NT2/D1 (cell line): Measurements from ENCODE around the gene ATP10A.

ENCODE experiments used
- SUZ12 ChIP-seq: IDR thresholded peaks from 2 replicates; pipeline ENCODE4 v1.6.1; 2011; ENCODE audit not compliant: insufficient read length, insufficient read depth; ENCODE audit errors: extremely low read depth
- YY1 ChIP-seq: IDR thresholded peaks from 2 replicates; pipeline ENCODE4 v1.6.1; 2011; ENCODE audit not compliant: insufficient read length, insufficient read depth
- ZNF274 ChIP-seq: IDR thresholded peaks from 2 replicates; pipeline ENCODE4 v1.6.1; 2011; ENCODE audit warnings: mild to moderate bottlenecking, low read depth, low read length

DNA sequence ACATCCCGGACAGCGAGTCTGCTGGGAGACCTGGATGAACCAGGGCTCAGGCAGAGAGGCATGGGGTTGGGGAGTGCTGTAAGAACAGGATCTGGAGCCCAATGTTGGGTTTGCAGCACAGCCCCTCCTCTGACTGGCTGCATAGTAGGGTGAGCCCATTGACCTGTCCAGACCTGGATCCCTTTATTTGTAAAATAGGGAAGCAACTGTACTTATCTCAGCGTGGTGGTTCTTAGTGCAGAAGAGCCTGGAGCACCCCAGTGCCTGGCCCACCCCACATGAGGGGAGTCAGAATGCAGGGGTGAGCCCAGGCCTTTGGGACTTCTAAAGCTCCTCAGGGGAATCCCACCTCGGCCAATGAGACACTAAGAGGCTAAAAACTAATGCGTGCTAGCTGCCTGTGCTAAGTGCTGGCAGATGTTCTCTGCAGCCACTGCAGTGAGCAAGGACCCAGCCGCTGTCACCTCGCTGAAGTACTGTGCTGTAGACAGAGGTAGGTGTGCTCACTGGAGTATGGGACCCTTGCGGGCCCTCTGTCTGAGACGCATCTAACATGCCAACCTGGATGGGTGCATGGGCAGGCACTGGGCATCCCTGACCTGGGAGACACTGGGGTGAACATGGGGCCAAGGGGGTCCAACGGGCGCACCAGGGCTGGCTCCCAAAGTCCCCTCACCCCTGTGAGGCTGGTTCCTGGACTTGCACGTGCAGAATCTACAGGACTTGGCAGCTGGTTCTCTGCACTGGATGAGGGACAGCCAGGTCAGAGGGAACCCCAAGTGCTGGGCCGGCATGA lies 95.6 kb downstream of the ATP10A start:
- TF ChIP-seq ZNF274 (no peak), YY1 (no peak), SUZ12 (no peak)
